KOPT-K1 (cell line): ENCODE measurements around the gene SEC14L2.
"Not testable (repeated sequence)": the region's sequence is repeated elsewhere in the genome, so short reads cannot be mapped to it uniquely, and the experiment has no call there.

Experiments used
- H3K27ac ChIP-seq: fragments of 200-600 bp; sonication (generic); 2 replicates; pipeline ENCODE4 v1.5.1; 2016; ENCODE audit warnings: antibody characterized with exemption, mild to moderate bottlenecking, low read depth, low read length; ENCODE audit not compliant: poor library complexity, severe bottlenecking
- H3K36me3 ChIP-seq: fragments of 200-600 bp; sonication (generic); 2 replicates; pipeline ENCODE4 v1.5.1; 2017; ENCODE audit warnings: antibody characterized with exemption, mild to moderate bottlenecking, low read length, moderate library complexity; ENCODE audit not compliant: insufficient read depth
- H3K9me3 ChIP-seq: fragments of 200-600 bp; sonication (generic); 2 replicates; pipeline ENCODE4 v1.5.1; 2017; ENCODE audit warnings: antibody characterized with exemption, low read length, mild to moderate bottlenecking; ENCODE audit not compliant: insufficient read depth, poor library complexity, severe bottlenecking

SEC14L2 gene

DNA sequence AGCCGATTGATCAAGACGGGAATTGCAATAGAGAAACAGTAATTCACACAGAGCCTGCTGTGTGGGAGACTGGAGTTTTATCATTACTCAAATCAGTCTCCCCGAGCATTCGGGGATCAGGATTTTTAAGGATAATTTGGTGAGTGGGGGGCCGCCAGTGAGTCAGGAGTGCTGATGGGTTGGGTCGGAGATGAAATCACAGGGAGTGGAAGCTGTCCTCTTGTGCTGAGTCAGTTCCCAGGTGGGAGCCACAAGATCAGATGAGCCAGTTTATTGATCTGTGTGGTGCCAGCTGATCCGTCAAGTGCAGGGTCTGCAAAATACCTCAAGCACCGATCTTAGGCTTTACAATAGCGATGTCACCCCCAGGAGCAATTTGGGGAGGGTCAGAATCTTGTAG, 44.3 kb downstream of the SEC14L2 start:
- Histone ChIP-seq H3K27ac (no peak overlapping the region), H3K36me3 (no peaks in the 10 kb centered on the region), H3K9me3 (no peaks in the 10 kb centered on the region)

GRCh38 chr22:30444632-30445437, 48.0 kb downstream of the SEC14L2 start:
- Histone ChIP-seq H3K27ac (no peak overlapping the region), H3K36me3 (no peaks in the 10 kb centered on the region), H3K9me3 (no peaks in the 10 kb centered on the region)

- no peak overlapping the region for H3K27ac ChIP-seq
Observed at GRCh38 chr22:30445438-30446145, 48.8 kb downstream of the SEC14L2 start.

DNA sequence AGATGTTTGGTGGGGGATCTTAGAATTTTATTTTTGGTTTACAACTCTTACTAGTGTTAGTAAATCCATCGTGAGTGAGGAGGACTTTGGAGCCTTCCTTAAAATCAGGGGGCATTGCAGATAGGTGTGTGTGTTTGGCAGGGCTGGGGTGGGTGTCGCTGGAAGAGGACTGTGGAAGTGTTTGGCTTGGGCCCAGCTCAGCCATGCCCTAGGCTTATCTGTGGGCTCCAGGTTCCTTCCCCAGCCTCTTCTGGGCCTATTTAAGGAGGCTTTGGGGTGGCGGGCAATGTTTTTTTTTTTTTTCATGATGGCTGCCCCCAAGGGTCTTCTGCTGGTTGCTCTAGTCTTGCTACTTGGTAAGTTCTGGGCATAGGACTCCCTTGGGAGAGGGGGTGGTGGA, 50.8 kb downstream of the SEC14L2 start:
- Histone ChIP-seq H3K9me3 (no peaks in the 10 kb centered on the region), H3K36me3 (no peaks in the 10 kb centered on the region), H3K27ac (no peak overlapping the region)

More at GRCh38 chr22:30445438-30446145, 48.8 kb downstream of the SEC14L2 start:
- no peaks in the 10 kb centered on the region for H3K36me3 ChIP-seq
- no peaks in the 10 kb centered on the region for H3K9me3 ChIP-seq

GRCh38 chr22:30451488-30451887, 54.7 kb downstream of the SEC14L2 start:
- H3K27ac ChIP-seq = not testable (repeated sequence)

DNA sequence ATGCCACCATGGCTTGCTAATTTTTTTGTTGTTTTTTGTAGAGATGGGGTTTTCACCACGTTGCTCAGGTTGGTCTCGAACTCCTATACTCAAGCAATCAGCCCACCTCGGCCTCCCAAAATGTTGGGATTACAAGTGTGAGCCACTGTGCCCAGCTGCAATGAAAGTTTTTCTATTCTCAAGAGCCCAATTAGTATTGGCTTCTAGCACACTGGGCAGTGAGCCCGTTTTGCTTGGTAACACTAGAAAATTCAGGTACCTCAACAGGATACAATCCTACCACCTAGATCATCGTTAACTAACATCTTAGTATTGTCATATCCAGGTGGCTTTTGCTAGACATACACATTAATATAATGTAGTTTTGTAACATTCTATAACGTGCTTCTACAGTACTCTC, 56.0 kb downstream of the SEC14L2 start:
- no peaks in the 10 kb centered on the region for H3K9me3 ChIP-seq
- no peaks in the 10 kb centered on the region for H3K36me3 ChIP-seq
- H3K27ac ChIP-seq = no peak overlapping the region

More at GRCh38 chr22:30451488-30451887, 54.7 kb downstream of the SEC14L2 start:
- H3K36me3 ChIP-seq, H3K9me3 ChIP-seq: not testable (repeated sequence)

GRCh38 chr22:30453731-30454510, 57.1 kb downstream of the SEC14L2 start:
- no peaks in the 10 kb centered on the region for H3K36me3 ChIP-seq
- no peaks in the 10 kb centered on the region for H3K9me3 ChIP-seq
- no peak overlapping the region for H3K27ac ChIP-seq

DNA sequence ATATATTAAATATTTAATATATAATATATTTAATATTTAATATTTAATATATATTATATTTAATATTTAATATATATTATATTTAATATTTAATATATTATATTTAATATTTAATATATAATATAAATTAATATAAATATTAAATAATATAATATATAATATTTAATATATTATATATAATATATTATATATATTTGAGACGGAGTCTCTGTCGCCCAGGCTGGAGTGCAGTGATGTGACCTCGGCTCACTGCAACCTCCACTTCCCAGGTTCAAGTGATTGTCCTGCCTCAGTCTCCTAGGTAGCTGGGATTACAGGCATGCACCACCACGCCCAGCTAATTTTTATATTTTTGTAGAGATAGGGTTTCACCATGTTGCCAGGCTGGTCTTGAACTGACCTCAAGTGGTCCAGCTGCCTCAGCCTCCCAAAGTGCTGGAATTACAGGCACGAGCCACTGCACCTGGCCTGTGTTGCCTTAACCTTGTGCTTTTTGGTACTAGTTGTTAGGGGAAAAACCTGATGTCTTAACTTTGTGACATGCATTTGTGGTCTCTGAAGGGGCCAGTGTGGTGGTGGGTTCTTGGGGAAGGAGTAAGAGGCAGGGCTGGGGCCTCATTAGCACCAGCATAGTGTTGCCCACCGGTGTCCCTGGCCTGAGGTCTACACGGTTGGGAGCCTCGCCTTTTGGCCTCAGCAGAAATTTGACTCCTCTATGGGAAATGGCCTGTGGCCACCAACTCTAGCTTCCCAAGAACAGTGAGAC, 58.4 kb downstream of the SEC14L2 start:
- Histone ChIP-seq H3K9me3 (no peaks in the 10 kb centered on the region), H3K27ac (no peak overlapping the region), H3K36me3 (no peaks in the 10 kb centered on the region)

GRCh38 chr22:30457981-30458380, 61.2 kb downstream of the SEC14L2 start:
- Histone ChIP-seq H3K9me3 (no peaks in the 10 kb centered on the region), H3K36me3 (no peaks in the 10 kb centered on the region), H3K27ac (no peak overlapping the region)

DNA sequence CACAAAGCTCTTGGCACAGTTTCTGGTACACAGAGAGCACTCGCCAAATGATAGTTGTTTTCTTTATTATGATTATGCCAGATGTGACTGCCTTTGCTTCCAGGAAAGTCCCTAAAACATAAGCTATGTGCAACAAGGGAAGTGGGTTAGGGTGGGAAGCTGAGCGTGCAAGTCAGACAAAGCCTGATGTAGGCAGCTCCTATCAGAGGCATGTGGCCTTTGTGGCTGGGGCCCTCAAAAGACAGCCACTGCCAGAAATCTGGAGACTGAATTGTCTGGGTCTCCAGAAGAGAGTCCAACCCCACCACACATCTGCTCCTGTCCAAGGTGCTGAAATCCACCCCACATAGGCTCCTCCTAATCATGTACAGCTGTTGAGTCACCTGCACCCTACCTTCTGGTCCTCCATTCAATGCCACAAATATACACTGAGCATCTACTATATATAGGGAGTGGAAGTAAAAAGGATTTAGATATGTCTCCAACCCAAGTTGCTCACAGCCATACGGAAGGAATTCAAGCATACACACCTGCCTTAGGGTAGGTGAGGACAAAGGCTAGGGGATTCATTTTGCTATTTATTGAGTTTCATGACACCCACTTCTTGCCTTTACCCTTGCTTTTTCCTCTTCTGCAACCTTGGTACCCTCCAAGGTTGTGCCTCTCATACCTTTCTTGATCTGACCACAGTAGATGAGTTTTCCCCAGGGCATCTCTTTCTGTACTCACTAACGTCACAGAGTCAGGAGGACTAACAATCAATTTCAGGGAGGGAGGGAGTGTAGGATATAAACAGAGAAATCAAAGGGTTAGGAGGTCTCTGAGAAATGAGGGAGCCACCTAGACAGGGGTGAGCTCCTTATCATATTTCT, 62.6 kb downstream of the SEC14L2 start:
- no peaks in the 10 kb centered on the region for H3K36me3 ChIP-seq
- no peak overlapping the region for H3K27ac ChIP-seq
- H3K9me3 ChIP-seq = no peaks in the 10 kb centered on the region

DNA sequence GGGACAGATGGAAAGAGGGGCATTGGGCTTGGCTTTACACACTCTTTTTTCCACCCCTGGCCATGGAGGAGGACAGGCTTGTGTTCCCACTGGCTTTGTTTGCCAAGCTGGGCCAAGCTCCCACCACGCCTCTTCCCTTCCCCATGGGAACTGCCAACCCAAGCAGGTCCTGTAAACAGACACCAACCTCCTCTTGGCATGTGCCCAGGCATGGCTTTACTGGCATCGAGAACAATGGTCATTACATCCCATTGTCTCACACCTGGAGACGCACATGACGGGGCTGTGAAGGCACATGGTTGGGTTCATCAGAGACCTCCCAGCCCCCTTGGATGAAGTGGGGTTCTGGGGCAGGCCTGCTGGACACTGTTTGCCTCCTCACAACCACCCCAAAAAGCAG, 63.3 kb downstream of the SEC14L2 start:
- H3K36me3 ChIP-seq = no peaks in the 10 kb centered on the region
- no peaks in the 10 kb centered on the region for H3K9me3 ChIP-seq
- H3K27ac ChIP-seq = no peak overlapping the region

DNA sequence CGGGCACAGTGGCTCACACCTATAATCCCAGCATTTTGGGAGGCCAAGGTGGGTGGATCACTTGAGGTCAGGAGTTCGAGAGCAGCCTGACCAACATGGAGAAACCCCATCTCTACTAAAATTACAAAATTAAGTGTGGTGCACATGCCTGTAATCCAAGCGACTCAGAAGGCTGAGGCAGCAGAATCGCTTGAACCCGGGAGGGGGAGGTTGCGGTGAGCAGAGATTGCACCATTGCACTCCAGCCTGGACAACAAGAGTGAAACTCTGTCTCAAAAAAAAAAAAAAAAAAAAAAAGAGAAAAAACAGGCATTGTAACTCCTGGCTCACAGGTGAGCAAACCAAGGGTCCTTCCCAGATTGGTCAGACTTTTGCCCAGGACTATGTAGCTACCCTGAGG, 63.7 kb downstream of the SEC14L2 start:
- H3K27ac ChIP-seq, H3K36me3 ChIP-seq, H3K9me3 ChIP-seq: not testable (repeated sequence)

- H3K36me3 ChIP-seq = no peaks in the 10 kb centered on the region
Observed at GRCh38 chr22:30469165-30469564, 72.3 kb downstream of the SEC14L2 start.

DNA sequence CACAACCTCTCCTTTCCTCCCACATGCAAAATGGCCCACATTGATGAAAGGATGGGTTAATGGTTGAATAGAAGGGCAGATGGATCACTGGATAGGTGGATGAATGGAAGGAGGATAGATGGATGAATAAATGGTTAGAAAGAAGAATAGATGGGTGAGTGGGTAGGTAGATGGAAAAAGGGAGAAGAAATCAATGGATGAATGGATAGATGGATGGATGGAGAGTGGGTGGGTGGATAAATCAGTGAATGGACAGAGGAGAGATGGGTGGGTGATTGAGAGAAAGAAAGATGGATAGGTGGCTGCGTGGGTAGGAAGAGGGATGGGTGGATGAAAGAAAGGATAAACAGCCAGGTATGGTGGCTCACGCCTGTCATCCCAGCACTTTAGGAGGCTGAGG, 73.8 kb downstream of the SEC14L2 start:
- Histone ChIP-seq H3K9me3 (no peaks in the 10 kb centered on the region), H3K27ac (no peak overlapping the region)

More at GRCh38 chr22:30469165-30469564, 72.3 kb downstream of the SEC14L2 start:
- no peaks in the 10 kb centered on the region for H3K9me3 ChIP-seq
- no peak overlapping the region for H3K27ac ChIP-seq

More for the DNA sequence above, 73.8 kb downstream of the SEC14L2 start:
- no peaks in the 10 kb centered on the region for H3K36me3 ChIP-seq
